Measurements from ENCODE around the gene PRSS2.

- TF ChIP-seq CTCF (IDR thresholded peaks at IDR 0.05) (no peak), POLR2A (IDR thresholded peaks at IDR 0.05) (no peak)
Measured at GRCh38 chr7:142760071-142760642, 10.6 kb upstream of the PRSS2 start.

All from testis (tissue), 2 donors.